IMR-90 (cell line): ENCODE results near the gene MLLT1. TPM values are rescaled to one million over a fixed set of nuclear protein-coding genes. Genes with fewer than 3 reads are reported as not detected.

Experiments
- ATAC-seq: fragments of 200-7000 bp; cut with Tn5 transposase; 2 replicates; pipeline ENCODE4 v1.9.1; 2020; ENCODE audit warnings: low read depth, mild to moderate bottlenecking, moderate library complexity
- BruUV-seq: library from RNA; stranded (reverse); fragments of 400-500 nt; replicated peaks from 2 replicates; lab custom pipeline; 2021; lab: Mats Ljungman, UMichigan
- CTCF ChIA-PET: fragments of 300-600 bp; formaldehyde crosslinking; extraction: SDS; loops from one replicate; lab custom pipeline; 2021; ENCODE audit warnings: antibody characterized with exemption; lab: Yijun Ruan, JAX
- POLR2A ChIA-PET: fragments of 300-600 bp; sonication (Branson Sonifier 250); formaldehyde crosslinking; loops from one replicate; lab custom pipeline; 2022; ENCODE audit warnings: antibody characterized with exemption; ENCODE audit not compliant: unreplicated experiment; lab: Charles Lee
- DNase-seq: peaks from one replicate; pipeline ENCODE4 v3.0.0; 2013
- H2AFZ ChIP-seq: replicated peaks from 2 replicates; pipeline ENCODE3; 2013; ENCODE audit warnings: low read length, mild to moderate bottlenecking; ENCODE audit not compliant: poor library complexity
- H2AK5ac ChIP-seq: 2 replicates; pipeline ENCODE4 v1.6.1; 2013; ENCODE audit warnings: low read depth, low read length, inconsistent platforms
- H2AK9ac ChIP-seq: replicated peaks from 2 replicates; pipeline ENCODE3; 2013; ENCODE audit warnings: mild to moderate bottlenecking, low read depth, low read length, moderate library complexity; ENCODE audit not compliant: poor library complexity
- H2BK120ac ChIP-seq: 2 replicates; pipeline ENCODE4 v1.6.1; 2013; ENCODE audit warnings: low read depth, low read length, inconsistent platforms
- H2BK15ac ChIP-seq: 3 replicates; pipeline ENCODE4 v1.6.1; 2013; ENCODE audit warnings: low read depth, low read length, inconsistent platforms
- H2BK20ac ChIP-seq: 2 replicates; pipeline ENCODE4 v1.6.1; 2013; ENCODE audit warnings: low read depth, mild to moderate bottlenecking, inconsistent platforms, low read length, moderate library complexity
- H2BK5ac ChIP-seq: 2 replicates; pipeline ENCODE4 v1.6.1; 2013; ENCODE audit warnings: mild to moderate bottlenecking, low read depth, low read length, inconsistent platforms; ENCODE audit not compliant: poor library complexity, severe bottlenecking
- H3K14ac ChIP-seq: replicated peaks from 2 replicates; pipeline ENCODE4 v1.6.1; 2013; ENCODE audit warnings: low read depth, low read length, inconsistent platforms
- H3K18ac ChIP-seq: 2 replicates; pipeline ENCODE4 v1.6.1; 2013; ENCODE audit warnings: low read depth, low read length, control low read depth
- H3K23ac ChIP-seq: 2 replicates; pipeline ENCODE4 v1.6.1; 2013; ENCODE audit warnings: low read depth, low read length, inconsistent platforms
- H3K27ac ChIP-seq: 2 replicates; pipeline ENCODE4 v1.5.1; 2013; ENCODE audit warnings: mild to moderate bottlenecking, control low read depth, low read length; ENCODE audit not compliant: insufficient read depth
- H3K27me3 ChIP-seq: 2 replicates; pipeline ENCODE4 v1.6.1; 2013; ENCODE audit warnings: low read length; ENCODE audit not compliant: control insufficient read depth, insufficient read depth
- H3K36me3 ChIP-seq: 2 replicates; pipeline ENCODE4 v1.6.1; 2013; ENCODE audit warnings: low read length, mixed read lengths; ENCODE audit not compliant: control insufficient read depth, insufficient read depth
- H3K4ac ChIP-seq: 2 replicates; pipeline ENCODE4 v1.6.1; 2013; ENCODE audit warnings: low read depth, low read length, inconsistent platforms
- H3K4me1 ChIP-seq: 2 replicates; pipeline ENCODE4 v1.6.1; 2013; ENCODE audit warnings: low read length, mixed read lengths; ENCODE audit not compliant: control insufficient read depth, insufficient read depth
- H3K4me2 ChIP-seq: 2 replicates; pipeline ENCODE4 v1.6.1; 2013; ENCODE audit warnings: low read depth, mild to moderate bottlenecking, control low read depth, low read length, moderate library complexity
- H3K4me3 ChIP-seq: 2 replicates; pipeline ENCODE4 v1.5.1; 2013; ENCODE audit warnings: low read depth, mild to moderate bottlenecking, control low read depth, low read length, moderate library complexity; ENCODE audit not compliant: insufficient read depth
- H3K56ac ChIP-seq: 2 replicates; pipeline ENCODE4 v1.6.1; 2013; ENCODE audit warnings: low read length, inconsistent platforms; ENCODE audit not compliant: insufficient read depth; ENCODE audit errors: extremely low read depth
- H3K79me1 ChIP-seq, 2 experiments: 2 replicates each; pipeline ENCODE4 v1.6.1; 2013; ENCODE audit warnings: low read length in 2 of 2, inconsistent platforms in 1 of 2, low read depth in 1 of 2
- H3K9ac ChIP-seq: 2 replicates; pipeline ENCODE4 v1.6.1; 2013; ENCODE audit warnings: low read depth, low read length, control low read depth
- H3K9me1 ChIP-seq: 2 replicates; pipeline ENCODE4 v1.6.1; 2013; ENCODE audit warnings: low read length, inconsistent platforms; ENCODE audit not compliant: insufficient read depth
- H3K9me3 ChIP-seq: 2 replicates; pipeline ENCODE4 v1.6.1; 2013; ENCODE audit warnings: low read length; ENCODE audit not compliant: control insufficient read depth, insufficient read depth
- H4K20me1 ChIP-seq: 2 replicates; pipeline ENCODE4 v1.6.1; 2013; ENCODE audit warnings: low read length, inconsistent platforms; ENCODE audit not compliant: insufficient read depth
- H4K5ac ChIP-seq: 2 replicates; pipeline ENCODE4 v1.6.1; 2013; ENCODE audit warnings: mild to moderate bottlenecking, low read depth, low read length, control low read depth
- H4K8ac ChIP-seq, 2 experiments: 2 replicates each; pipeline ENCODE4 v1.6.1; 2013; ENCODE audit warnings: low read depth in 2 of 2, low read length in 2 of 2, control low read depth in 1 of 2, inconsistent platforms in 1 of 2
- H4K91ac ChIP-seq: 2 replicates; pipeline ENCODE4 v1.6.1; 2013; ENCODE audit warnings: low read depth, low read length, inconsistent platforms; ENCODE audit not compliant: insufficient read depth
- CEBPB ChIP-seq: IDR thresholded peaks from 2 replicates; pipeline ENCODE4 v1.6.1; 2012; ENCODE audit warnings: low read depth, low read length, improper control_type of control experiment
- RCOR1 ChIP-seq: IDR thresholded peaks from 2 replicates; pipeline ENCODE4 v1.6.1; 2012; ENCODE audit warnings: mild to moderate bottlenecking, low read length, improper control_type of control experiment; ENCODE audit not compliant: insufficient replicate concordance
- SMC3 ChIP-seq: fragments of 150-350 bp; IDR thresholded peaks from 2 replicates; pipeline ENCODE4 v1.6.1; 2016; ENCODE audit warnings: low read depth, mild to moderate bottlenecking, antibody characterized with exemption, low read length, moderate library complexity
- WGBS, 2 experiments: methylation state at CpG; one replicate each; pipeline versions ENCODE4 v1.1.5 to v1.1.7; 2013; ENCODE audit warnings: missing lambda C conversion rate in 2 of 2; ENCODE audit not compliant: insufficient read length in 1 of 2; ENCODE audit errors: extremely low coverage in 2 of 2; 5-methylcytosine and 5-hydroxymethylcytosine counted together
- dilution Hi-C: fragments of 300-500 bp; cut with HindIII; formaldehyde crosslinking; loops from one replicate; pipeline ENCODE4 v1.14.3; 2018; ENCODE audit warnings: low sequenced_read_pairs; ENCODE audit not compliant: unreplicated experiment
- in situ Hi-C: fragments of 300-500 bp; cut with MboI; formaldehyde crosslinking; loops from 3 replicates; pipeline ENCODE4 v1.14.3; 2019; ENCODE audit warnings: low sequenced_read_pairs, inconsistent platforms, mixed read lengths
- intact Hi-C: fragments of 100-400 bp; cut with micrococcal nuclease; formaldehyde crosslinking; loops from 2 replicates; pipeline ENCODE4 v1.10.0; 2022
- polyA plus RNA-seq, 3 experiments: library from polyadenylated mRNA; depleted of rRNA; stranded (reverse); fragments of >200 nt; gene quantifications; 2 replicates each; pipeline ENCODE4 v1.2.3, GENCODE V29; 2012; ENCODE audit warnings: low replicate concordance in 1 of 3
- total RNA-seq: library from RNA; depleted of rRNA; stranded (reverse); fragments of >200 nt; gene quantifications from 2 replicates; pipeline ENCODE4 v1.2.3, GENCODE V29; 2012
- TF ChIP-seq, protein P1 (sequence below): conservative IDR thresholded peaks from 2 replicates; pipeline ENCODE4 v1.5.1; 2012; ENCODE audit warnings: mild to moderate bottlenecking, low read depth, low read length, improper control_type of control experiment

The MLLT1 gene
- total and polyA plus RNA-seq, 2 of the 4 experiments (the other 2 are of a cell fraction): 1.3 to 30.6 TPM

DNA sequence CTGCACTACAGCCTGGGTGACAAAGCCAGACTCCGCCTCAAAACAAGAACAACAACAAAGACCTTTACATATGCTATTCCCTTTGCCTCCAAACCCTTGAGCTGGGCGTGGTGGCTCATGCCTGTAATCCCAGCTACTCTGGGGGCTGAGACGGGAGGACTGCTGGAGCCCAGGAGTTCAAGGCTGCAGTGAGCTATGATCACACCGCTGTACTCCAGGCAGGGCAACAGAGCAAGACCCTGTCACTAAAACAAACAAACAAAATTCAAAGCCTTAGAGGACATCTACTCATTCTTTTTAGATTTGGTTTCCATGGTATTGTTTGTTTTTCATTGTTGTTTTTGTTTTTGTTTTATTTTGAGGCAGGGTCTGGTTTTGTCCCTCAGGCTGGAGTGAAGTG is 45.8 kb upstream of the MLLT1 start:
- no peak overlapping the region for H3K56ac ChIP-seq
- H3K4me2 ChIP-seq: no peak overlapping the region
- no peak overlapping the region for H3K18ac ChIP-seq
- no peaks in the 10 kb centered on the region for H3K36me3 ChIP-seq
- no peak overlapping the region for H3K14ac ChIP-seq
- H3K9ac ChIP-seq: no peak overlapping the region
- H2BK120ac ChIP-seq: no peak overlapping the region
- no peak overlapping the region for H2BK15ac ChIP-seq
- no peak overlapping the region for H4K91ac ChIP-seq
- H2BK5ac ChIP-seq: no peak overlapping the region
- BruUV-seq: no TSS peak
- no peak overlapping the region for H2AFZ ChIP-seq
- H2BK20ac ChIP-seq: no peak overlapping the region
- no peaks in the 10 kb centered on the region for H3K79me1 ChIP-seq
- H3K9me3 ChIP-seq: no peaks in the 10 kb centered on the region
- no peaks in the 10 kb centered on the region for H3K4me1 ChIP-seq
- no CpG with 5 or more reads among the region's 4 CpGs for WGBS, 2 experiments
- no peak overlapping the region for H3K27ac ChIP-seq
- H3K23ac ChIP-seq: no peak overlapping the region
- peaks cover 6% of the 10 kb centered on the region for H3K27me3 ChIP-seq
- no peaks in the 10 kb centered on the region for H4K20me1 ChIP-seq
- DNase-seq (no peak), ATAC-seq (no peak)
- TF ChIP-seq RCOR1 (no peak), CEBPB (no peak), SMC3 (no peak)
- TF ChIP-seq, protein P1, sequence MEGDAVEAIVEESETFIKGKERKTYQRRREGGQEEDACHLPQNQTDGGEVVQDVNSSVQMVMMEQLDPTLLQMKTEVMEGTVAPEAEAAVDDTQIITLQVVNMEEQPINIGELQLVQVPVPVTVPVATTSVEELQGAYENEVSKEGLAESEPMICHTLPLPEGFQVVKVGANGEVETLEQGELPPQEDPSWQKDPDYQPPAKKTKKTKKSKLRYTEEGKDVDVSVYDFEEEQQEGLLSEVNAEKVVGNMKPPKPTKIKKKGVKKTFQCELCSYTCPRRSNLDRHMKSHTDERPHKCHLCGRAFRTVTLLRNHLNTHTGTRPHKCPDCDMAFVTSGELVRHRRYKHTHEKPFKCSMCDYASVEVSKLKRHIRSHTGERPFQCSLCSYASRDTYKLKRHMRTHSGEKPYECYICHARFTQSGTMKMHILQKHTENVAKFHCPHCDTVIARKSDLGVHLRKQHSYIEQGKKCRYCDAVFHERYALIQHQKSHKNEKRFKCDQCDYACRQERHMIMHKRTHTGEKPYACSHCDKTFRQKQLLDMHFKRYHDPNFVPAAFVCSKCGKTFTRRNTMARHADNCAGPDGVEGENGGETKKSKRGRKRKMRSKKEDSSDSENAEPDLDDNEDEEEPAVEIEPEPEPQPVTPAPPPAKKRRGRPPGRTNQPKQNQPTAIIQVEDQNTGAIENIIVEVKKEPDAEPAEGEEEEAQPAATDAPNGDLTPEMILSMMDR: no peak
- ChIA-PET CTCF (no interaction called here), POLR2A (no interaction called here)
- H4K5ac ChIP-seq: no peak overlapping the region
- intact Hi-C loops: no loop called here
- H3K4me3 ChIP-seq: no peak overlapping the region
- in situ Hi-C loops: no loop called here
- no peak overlapping the region for H2AK9ac ChIP-seq
- no peak overlapping the region for H3K4ac ChIP-seq
- H4K8ac ChIP-seq: no peak overlapping the region
- no peak overlapping the region for H2AK5ac ChIP-seq
- dilution Hi-C loops: no loop called here
- H3K9me1 ChIP-seq: no peaks in the 10 kb centered on the region
